NCI-H1417 treated with DMSO at 0.1 percent for 48 hours (cell line): Measurements from ENCODE around the gene CPSF4.
A peak's percentile ranks its signal among the peaks of the same experiment; 100 is the strongest.

ENCODE experiments used
- DNase-seq: peaks from one replicate; lab custom pipeline; 2025; lab: John Stamatoyannopoulos, UW

The CPSF4 gene

DNA sequence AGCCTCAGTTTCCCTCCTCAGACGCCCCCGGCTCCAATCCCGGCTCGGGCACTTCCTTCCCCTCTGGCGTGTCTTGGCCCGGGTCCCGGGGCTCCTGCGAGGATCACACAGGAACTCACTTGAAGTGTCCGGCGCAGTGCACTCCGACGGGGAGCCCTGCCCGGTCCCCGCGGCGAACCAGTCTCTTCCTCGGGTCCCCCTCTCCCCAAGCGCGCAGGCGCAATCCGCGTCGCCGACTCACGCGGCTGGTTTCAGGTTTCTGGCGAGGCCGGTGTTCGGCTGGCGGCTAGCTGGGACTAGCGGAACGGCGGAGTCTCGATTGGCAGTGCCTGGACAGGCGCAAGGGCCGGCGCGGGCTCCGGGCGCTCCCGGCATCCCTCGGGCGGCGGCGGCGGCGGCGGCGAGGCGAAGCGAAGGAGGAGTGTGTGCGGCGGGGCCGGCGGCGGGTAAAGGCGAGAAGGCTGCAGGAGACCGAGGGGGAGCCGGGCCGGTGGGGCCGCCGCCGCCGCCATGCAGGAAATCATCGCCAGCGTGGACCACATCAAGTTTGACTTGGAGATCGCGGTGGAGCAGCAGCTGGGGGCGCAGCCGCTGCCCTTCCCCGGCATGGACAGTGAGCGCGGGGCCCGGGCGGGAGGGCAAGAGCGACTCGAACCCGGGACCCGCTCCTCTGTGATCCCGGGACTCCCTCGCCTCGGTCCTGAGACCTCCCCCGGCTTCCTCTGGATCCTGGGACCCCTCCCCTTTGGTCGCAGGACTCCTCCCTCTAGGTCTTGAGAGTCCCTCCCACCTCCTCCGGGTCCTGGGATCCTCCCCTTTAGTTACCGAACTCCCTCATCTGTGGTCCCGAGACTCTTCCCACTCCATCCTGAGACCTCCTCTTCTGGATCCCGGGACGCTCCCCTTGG is at the start of gene CPSF4, which contains the start of gene PTCD1:
CPSF4 (plus strand) TSS at position 371 of the 908 bp plus-strand sequence; CDS start at position 511, 140 bp downstream.
PTCD1 (minus strand) TSS at position 226 of the 908 bp plus-strand sequence. CDS start 3,556 bp downstream, outside the sequence.
- peak; percentile 32 for DNase-seq

DNA sequence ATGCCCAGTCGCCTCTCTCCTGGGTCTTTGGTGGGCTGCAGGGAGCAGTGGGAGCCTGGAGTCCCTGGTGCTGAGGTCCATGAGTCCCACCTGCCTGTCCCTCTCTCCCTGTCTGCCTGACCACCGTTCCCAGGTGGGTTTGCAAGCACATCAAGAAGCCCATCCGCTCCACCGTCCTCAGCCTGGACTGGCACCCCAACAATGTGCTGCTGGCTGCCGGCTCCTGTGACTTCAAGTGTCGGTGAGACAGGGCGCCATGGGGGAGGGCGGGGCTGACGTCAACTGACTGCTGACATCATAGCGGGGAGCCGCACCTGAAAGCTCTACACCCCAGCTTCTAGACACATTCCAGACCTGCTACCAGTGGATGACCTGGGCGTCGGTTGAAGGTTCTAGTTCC is 49.0 kb upstream of the CPSF4 start:
- DNase-seq = no peak

DNA sequence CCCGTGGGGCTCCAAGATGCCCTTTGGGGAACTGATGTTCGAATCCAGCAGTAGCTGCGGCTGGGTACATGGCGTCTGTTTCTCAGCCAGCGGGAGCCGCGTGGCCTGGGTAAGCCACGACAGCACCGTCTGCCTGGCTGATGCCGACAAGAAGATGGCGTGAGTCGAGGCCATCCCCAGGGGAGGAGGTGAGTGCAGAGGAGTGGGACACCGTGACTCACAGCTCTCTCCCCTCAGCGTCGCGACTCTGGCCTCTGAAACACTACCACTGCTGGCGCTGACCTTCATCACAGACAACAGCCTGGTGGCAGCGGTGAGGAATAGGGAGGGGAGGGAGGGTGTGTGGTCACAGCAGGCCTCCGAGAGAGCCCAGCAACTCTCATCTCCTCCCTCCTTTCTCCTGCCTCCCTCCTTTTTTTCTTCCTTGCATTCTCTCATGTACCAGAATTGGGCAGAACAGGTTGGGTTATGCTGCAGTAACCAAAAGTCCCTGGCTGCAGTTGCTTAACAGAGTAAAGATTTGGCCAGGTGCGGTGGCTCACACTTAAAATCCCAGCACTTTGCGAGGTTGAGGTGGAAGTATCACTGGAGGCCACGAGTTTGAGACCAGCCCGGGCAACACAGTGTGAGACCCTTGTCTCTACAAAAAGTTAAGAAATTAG is 47.7 kb upstream of the CPSF4 start:
- DNase-seq = no peak

DNA sequence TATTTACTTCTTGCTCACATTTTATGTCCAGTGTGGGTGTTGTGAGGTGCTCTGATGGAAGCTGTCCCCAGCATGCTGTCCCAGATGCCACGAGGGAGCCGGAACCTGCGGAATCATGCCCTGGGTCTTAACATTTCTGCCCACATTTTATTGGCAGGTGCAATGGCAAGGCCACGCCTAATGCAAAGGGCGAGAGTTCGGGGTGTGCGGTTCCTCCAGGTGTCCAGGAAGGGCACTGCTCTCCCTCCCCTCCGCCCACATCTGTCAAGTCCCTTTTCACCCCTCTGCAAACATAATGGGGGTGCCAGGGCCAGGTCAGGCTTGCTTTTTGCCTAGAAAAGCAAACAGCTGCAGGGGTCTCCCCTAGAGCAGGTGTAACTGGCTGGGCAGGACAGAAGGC is 46.7 kb upstream of the CPSF4 start:
- no peak for DNase-seq

DNA sequence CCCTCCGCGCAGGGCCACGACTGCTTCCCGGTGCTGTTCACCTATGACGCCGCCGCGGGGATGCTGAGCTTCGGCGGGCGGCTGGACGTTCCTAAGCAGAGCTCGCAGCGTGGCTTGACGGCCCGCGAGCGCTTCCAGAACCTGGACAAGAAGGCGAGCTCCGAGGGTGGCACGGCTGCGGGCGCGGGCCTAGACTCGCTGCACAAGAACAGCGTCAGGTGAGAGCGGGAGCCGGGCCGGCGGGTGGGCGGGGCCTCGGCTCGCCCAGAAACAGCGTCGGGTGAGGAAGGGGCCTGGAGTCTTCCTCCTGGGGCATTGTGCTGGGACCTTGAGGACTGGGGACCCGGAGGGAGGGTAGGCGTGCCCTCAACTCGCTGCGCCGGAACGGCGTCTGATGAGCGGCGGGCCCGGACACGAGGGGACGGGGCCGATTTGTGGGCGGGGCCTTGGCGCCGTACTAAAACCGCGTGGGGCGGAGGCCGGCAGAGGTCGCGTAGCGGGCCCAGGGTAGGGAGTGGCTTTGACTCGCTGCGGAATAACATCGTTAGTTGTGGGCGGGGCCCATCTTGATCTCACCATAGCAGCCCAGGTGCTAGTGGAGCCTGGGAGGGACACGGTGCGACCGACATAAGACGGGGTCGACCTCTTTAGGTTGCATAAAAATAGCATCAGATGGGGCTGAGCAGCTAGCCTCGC is 45.9 kb upstream of the CPSF4 start:
- peak; percentile 77 for DNase-seq

DNA sequence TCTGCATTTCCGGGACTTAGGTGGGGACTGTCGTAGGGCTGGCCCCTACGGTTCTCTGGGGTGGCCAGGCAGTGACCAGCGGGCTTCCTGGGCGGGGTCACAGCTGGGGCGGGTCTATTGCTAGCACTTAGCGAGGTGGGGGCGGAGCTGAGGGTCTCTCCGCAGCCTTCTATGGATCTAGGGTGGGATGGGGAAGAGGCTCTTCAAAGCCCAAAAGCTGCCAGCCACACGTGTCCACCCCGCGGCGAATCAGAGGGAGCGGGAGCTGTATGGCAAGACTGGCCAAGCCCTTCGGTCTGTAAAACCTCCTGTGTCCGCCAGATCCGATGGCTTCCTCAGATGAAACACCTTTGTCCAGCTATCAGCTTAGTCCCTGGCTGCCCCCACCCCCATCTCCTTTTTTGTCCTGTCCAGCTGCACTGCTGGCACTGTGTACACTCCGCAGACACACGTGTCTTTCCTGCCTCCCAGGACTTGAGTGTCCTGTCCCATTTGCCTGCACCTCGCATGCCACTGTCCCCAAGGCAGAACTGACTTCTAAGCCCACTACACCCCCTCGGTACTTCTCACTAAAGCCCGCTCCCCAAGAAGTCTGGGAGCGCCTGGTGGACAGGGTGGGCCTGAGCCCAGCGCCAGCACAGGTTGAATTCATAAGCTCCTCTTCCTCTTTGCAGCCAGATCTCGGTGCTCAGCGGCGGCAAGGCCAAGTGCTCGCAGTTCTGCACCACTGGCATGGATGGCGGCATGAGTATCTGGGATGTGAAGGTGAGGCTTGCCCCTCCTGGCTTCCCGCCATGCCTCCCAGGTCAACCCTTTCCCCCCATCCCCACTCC is 45.2 kb upstream of the CPSF4 start:
- DNase-seq = no peak

DNA sequence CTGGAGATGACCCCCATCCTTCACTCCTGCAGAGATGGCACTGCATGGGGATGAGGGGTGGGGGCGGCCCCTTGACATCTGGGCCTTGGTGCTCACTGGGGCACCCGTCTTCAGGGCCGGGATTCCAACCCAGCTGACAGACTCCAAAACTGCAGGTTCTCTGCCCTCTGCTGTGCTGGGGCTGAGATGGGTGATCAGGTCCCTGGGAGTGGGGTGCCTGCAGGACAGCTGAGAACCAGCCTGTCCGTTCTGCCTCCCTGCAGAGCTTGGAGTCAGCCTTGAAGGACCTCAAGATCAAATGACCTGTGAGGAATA is 44.6 kb upstream of the CPSF4 start:
- no peak for DNase-seq

DNA sequence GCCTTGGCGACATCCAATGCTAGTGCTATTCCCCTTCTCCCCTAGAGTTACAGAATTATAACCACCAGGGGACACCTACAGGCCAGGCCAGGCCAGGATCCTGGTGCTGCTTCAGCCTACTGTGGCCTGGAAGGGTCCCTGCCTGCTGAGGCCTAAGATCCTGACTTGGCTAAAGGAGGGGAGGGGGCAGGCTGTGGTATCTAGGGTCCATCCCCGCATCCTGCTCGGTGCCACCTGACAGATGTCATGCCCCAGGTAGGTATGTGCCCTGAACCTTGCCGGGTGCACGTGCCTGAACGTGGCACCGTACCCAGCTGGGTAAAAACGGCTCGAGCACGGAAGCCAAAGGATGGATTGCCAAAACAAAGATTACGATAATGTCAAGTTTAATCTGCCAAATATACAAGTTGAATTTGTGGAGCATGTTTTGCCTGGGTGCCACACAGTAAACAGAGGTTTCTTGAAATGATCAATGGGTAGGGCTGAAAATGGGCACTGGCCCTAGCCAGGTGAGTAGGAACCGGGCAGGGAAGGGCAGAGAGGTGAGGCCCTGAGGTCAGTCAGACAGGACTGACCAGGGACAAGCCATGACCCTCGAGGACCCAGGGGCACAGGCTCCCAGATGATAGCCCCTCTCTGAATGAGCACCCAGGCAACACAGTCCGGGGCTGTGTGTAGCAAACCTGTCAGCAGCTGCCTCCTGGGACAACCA is 43.0 kb upstream of the CPSF4 start:
- DNase-seq = no peak

DNA sequence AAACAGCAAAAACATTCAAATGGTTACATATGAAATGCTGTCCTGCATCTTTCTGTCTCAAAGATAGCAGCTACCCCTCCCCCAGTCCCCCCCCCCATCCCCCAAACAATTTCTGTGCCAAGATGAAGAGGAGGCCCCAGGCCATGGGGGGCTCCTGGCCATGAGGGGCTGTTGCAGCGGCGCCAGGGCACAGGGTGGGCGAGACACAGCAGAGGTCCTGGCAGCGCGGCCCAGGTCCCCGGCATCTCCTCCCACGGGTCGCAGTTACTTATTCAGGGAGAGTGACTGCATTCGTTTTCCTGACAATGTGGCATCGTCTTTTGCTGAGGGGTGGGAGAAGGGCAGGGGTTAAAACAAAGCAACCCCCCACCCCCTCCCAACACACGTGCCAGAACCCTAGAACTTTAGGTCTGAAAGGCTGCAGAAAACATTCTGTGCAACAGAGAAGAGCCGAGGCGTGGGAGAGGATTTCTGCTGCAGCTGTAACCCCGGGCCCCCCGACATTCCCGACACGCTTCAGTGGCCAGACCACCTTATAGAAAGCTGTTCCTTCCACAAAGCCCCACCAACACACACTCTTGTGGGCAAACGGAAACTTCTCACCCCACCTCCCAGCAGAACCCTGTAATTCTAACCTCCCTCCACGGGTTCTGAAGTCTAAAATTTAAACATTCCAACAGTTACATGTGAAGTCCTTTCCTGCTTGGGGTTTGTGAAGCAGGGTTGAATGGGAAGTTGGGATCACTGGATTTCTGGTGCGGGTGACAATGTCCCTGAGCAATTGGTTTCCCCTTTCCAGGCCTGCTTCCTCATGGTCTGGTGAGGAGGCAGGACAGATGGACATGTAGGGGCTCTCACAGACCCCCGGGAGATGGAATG is 42.1 kb upstream of the CPSF4 start:
- no peak for DNase-seq

DNA sequence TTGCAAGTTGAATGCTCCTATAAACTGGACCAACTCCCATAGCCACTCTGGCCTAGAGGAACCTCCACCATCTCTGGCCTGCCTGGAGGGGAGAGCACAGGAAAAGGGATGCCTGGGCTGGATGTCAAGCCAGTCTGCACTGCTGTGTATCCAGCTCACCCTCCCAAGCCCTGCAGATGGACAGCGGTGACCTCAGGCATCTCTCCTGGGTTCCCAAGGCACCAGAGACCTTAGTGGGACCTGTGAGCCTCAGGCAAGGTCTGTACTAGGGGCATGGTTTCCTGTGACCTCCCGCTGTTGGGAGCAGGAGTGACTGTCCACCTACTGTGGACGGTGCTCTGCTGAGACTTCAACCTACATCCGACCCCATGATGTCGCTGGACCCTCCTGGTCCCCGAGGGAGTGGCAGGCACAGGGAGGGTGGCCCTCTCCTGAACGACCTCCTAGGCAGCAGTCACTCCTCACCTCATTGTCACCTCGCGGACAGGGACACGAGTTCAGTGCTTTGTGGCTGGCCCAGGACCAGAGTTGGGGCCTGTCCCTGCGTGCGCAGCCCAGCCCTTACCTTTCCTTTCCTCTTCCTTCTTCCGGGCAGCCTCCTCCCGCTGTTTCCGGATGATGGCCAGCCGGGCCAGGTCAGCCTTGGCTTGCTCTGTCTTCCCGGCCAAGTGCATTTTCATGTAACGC is 41.3 kb upstream of the CPSF4 start:
- DNase-seq = no peak

DNA sequence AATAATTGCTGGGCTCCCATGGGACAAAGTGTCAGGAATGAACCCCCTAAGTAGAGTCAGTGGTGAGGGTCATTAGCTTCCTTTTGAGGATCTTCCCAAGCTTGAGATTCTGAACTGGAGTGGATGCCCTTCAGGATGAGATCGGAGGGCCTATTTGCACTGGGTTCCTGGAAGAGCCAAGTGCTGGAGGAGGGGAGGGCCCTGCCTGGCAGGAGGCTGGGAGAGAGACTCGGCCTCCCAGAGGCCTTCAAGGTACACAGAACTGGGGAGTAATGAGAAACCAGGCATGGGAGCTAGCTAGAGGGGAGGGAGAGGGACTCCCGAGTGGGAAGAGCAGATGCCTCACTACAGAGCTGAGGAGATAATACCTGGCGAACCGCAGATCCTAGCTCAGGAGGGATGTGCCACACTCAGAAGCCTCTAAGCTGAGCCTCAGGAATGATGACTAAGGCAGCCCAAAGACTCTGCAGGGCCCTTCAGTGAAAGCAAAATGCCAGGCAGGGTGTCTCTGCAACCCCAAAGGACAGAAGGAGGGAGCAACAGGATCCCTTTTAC is 39.8 kb upstream of the CPSF4 start:
- DNase-seq = no peak

DNA sequence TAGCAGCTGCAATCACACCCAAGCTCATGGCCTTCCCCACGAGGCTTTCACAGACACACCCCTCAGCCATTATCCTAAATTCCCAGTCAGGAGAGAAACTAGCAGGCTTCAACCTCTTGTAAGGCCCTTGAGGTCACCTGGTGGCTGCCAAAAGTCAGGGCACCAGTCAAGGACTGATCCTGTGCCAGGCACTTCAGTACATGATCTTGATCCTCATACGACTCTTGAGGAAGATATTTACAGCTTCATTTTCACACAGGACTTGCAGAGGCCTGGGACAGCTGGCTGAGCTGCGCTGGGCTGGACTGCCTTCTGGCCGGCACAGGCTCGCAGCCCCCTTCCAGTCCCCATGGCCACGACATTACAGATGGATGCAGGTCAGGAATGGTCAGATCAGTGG is 39.1 kb upstream of the CPSF4 start:
- no peak for DNase-seq

DNA sequence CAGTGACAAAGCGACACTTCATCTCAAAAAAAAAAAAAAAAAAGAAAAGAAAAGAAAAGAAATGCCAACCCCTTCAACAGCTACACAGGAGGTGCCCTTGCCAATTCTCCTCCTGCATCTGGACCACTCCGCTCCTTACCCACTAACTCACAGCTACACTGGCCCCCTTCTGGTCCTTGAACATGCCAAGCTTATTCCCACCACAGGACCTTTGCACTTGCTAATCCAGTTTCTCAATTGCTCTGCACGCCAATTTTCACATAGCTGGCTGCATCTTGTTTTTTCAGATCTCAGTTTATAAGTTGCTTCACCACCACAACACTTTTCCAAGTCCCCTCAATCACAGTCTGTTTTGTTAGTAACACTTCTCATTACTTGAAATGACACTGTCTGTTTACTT is 35.9 kb upstream of the CPSF4 start:
- DNase-seq = no peak

DNA sequence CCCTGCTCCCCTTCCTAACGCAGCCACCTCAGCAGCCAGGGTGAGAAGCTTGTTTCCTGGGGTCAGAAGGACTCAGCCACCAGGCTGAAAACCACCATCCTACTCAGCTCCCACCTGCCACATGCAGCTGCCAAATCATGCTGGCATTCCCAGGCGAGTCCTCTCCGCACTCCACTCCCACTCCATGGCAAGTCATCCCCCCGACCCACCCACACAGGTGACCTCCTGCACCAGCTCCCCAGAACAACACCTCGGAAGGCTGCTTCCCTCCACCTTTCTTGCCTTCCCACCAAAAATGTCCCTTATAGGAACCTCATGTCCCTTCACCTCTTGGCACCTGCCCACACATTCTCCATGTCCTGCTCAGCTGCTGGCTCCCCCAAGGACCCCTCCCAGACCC is 35.0 kb upstream of the CPSF4 start:
- DNase-seq = no peak

DNA sequence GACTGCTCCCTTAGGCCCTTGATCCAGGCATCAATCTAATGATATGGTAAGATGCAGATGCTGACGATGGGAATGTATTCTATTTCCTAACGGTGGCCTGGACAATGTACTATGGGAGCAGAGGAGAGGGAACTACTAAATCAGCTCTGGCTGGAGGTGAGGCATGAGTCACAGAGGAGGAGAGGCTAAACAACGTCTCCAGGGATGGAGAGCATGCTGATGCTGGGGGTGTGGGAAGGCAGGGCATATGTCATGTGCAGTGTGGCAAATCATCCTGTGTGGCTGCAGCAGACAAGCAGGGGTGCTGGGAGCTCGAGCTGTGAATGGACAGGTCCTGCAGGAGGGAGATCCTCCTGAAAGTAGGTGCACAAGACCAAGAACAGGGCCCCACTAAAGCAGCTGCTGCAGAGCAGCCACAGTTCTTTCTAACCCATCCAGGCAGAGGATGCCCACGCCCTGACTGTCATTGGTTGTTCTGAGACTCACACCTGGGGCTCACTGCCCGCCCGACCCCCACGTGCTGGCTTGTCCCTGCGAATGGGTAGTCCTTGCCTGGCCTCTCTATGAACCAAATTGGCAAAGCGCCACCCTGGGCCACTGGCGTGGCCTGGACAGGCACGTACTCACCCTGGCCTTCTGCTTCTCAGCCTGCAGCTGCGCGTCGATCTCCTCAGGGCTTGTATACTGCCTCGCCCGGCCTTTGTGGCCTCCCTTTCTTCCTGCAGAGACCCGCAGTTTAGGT is 34.3 kb upstream of the CPSF4 start:
- DNase-seq = no peak

DNA sequence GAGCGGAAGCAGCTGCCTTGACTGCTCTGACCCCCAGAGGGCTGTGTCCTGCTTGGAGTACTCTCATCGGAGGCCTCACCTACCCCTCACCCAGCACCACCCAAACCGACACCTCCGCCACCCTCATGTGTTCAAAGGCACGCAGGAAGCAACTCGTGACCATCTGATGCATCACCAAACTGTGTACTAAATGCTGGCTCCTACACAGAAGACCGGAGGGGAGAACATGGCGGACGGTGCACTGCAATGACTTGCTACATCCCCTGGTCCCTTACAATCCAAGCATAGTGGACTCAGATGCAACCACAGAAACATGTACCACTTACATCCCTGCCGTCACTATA is 33.8 kb upstream of the CPSF4 start:
- DNase-seq = no peak

DNA sequence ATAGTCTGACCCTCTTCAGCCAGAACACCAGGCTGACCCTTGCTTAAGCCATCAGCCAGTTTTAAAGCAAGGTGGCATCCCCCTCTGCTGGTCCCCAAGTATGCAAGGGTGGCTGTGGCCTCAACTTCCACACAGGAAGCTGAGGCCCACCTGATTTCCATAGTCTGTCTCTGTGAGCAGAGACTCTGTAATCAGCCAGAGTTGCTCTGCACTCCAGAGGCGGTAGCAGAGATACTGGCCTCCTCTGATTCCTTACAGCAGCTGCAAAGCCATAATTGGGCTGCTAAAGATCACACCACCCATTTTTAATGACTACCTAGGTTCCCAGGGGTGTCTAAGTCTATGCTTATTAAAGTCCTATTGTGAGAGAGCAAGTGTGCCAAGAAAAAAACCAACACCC is 32.2 kb upstream of the CPSF4 start:
- DNase-seq = no peak

DNA sequence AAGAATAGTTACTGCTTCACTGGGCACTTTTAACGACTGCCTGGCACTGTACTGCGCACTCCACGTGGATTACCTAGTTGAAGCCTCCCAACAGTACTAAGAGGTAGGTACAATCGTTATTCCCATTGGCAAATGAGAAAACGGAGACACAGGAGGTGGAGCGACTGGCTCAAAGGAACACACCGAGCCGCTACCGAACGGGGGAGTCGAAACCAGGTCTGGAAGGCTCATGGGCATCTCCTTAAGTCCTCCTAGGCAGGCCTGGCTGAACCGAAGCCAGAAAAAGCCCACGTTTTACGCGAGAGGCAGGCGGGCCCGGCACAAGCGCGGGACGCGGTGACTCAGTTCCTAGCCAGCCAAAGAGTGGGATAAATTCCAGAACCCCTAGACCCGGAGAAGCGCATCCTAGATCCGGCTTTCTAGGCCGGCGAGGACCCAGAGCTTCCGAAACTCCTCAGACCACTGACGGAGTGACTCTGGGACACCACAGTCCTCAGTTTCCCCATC is 30.8 kb upstream of the CPSF4 start:
- no peak for DNase-seq
